GM12801 (cell line): Measurements from ENCODE around the gene ZDHHC7.

ENCODE experiments used
- TF ChIP-seq, protein P1 (sequence below): IDR thresholded peaks from one replicate; pipeline ENCODE4 v1.5.1; 2011; ENCODE audit warnings: control low read depth; ENCODE audit not compliant: insufficient read length; ENCODE audit errors: extremely low read depth

Gene ZDHHC7

DNA sequence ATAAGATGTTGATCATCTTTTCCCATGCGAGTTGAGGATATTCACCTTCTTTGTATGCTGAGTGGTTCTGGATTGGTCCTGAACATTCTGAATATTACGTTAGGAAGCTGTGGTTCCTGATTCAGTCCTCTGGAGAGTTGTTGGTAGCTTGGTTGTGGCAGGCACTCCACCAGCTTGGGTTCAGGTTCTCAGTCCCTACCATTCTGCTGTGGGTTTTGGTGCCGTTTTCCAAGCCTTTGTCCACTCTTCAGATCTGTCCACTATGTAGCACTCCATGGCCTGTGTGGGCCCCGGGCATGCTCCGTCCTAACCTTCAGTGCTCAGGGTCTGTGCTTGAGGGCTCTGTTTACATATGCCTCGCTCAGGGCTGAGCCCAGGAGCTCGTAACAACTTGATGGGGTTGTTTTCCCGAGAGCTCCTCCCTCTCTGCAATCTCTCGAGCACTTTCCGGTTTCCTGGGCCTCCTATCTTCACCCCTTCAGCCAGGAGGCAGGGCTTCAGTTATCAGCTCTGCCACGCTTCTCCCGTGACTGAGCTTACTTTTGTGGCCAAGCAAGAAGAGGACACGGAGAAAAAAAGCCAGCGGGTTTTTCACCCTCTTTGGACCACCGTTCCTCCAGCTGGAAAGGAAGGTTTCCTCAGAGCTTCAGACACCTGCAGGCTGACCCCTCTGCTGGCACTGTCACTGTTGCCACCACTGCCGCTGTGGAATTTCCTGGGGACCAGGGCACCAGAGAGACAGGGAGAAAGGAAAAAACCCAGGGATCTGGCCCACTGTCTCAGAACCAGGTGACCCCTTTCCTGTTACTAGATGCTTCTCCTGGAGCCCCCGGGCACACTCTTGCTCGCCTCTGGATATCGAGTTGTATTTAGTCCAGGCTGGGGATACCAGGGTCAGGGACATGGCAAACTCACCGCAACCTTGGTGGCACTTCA is 35.9 kb upstream of the ZDHHC7 start:
- TF ChIP-seq, protein P1, sequence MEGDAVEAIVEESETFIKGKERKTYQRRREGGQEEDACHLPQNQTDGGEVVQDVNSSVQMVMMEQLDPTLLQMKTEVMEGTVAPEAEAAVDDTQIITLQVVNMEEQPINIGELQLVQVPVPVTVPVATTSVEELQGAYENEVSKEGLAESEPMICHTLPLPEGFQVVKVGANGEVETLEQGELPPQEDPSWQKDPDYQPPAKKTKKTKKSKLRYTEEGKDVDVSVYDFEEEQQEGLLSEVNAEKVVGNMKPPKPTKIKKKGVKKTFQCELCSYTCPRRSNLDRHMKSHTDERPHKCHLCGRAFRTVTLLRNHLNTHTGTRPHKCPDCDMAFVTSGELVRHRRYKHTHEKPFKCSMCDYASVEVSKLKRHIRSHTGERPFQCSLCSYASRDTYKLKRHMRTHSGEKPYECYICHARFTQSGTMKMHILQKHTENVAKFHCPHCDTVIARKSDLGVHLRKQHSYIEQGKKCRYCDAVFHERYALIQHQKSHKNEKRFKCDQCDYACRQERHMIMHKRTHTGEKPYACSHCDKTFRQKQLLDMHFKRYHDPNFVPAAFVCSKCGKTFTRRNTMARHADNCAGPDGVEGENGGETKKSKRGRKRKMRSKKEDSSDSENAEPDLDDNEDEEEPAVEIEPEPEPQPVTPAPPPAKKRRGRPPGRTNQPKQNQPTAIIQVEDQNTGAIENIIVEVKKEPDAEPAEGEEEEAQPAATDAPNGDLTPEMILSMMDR, result no peak

DNA sequence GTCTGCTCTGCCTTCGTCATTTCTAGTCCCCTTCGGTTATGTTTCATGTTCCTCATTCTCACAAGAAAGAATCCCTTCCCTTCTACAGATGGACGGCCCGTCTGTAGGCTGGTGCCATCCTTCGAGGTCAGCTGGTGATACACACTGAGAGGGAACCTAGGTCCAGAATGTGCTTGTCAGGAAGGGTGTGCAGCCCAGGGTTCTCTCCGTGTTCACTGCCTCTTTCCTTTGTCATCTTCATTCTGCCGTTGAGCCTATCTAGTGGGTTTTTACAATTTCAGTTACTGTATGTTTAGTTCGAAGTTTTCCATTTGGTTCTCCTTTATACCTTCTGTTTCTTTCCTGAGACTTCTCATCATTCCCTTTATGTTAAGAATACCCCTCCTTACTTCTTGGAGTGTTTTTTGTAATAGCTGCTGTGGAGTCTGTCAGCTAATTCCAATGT is 35.2 kb upstream of the ZDHHC7 start:
- TF ChIP-seq, protein P1, result no peak

DNA sequence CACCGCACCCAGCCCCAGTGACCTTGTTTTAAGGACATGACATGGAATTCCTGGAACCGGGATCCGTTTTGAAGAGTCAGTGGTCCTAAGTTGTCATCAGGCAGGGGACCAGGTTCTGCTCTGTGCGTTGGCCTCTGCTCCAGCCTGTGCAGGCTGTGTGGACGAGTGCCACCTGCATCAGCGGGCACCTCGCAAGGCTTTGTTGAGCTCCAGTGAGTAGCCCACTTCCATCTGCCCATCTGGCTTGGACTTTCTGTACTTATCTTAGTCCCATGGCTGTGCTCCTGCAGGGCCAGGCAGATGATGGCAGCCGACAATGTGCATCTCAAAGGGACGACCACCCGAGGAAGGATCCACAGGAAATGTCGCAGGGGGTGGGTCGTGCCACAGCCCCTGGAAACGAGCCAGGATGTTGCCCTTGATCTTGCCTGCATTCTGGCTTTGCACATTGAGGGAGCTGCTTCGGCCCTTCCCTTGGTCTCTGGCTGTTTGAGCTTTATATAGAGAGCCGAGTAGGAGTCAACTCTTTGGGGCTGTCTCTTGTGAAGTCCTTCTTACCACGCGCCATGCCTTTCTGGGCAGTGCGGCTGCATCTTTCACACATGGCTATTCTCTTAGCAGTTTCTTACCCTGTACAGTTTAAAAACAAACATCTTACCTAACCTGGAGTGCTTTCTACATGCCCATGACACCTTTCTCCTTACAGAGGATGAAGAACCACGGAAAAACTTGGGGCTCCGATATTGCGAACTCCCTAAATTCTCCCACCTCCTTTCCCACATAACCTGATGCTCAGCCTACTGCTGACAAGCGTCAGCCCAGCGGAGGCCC is 34.5 kb upstream of the ZDHHC7 start:
- TF ChIP-seq, protein P1, result no peak

DNA sequence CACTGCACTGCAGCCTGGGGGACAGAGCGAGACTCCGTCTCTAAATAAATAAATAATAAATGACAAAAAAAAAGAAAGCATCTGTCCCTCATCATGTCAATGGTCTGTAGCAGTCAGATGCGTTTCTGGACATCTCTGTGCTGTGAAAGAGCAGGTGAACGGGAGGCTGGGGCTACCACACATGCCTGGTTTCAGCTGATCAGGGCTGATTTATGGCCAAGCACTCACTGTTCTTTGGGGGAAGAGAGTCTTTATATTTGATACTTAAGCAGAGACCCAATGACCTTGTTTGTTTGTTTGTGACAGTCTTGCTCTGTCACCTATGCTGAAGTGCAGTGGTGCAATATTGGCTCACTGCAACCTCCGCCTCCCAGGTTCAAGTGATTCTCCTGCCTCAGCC is 33.7 kb upstream of the ZDHHC7 start:
- TF ChIP-seq, protein P1, result no peak

DNA sequence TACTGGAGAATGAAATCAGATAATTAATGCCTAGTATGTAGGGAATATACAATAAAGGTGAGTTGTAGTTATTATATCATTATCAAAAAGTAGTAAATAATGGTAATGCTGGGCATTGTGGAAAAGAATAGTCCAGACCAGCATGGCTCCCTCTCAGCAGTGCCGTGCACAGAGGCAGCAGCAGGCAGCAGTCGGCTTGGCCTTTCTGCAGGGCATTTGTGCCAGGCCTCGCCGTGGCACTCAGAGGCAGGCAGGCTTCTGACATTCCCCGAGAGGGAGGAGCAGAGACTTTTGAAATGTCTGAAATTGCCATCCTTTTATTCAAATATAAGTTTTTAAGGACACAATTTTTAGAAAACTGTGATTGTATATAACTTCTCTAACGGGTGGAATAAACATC is 31.3 kb upstream of the ZDHHC7 start:
- TF ChIP-seq, protein P1, result no peak

DNA sequence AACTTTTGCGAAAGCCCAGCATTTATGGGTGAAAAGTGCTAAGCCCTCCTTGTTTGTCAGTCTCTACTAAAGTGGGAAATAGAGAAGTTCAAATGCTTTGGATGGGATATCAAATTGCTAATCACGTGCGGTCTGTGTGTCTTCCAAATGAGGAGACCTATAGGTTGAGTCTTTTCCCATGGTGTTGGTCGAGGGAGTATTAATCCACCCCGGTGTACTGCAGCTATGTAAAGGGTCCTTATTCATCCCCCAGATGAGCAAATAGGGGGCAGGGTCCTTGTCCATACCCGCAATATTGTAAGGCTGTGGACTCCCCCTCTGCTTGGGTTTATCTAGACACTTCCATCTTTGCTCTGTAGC is 30.8 kb upstream of the ZDHHC7 start:
- TF ChIP-seq, protein P1, result no peak

DNA sequence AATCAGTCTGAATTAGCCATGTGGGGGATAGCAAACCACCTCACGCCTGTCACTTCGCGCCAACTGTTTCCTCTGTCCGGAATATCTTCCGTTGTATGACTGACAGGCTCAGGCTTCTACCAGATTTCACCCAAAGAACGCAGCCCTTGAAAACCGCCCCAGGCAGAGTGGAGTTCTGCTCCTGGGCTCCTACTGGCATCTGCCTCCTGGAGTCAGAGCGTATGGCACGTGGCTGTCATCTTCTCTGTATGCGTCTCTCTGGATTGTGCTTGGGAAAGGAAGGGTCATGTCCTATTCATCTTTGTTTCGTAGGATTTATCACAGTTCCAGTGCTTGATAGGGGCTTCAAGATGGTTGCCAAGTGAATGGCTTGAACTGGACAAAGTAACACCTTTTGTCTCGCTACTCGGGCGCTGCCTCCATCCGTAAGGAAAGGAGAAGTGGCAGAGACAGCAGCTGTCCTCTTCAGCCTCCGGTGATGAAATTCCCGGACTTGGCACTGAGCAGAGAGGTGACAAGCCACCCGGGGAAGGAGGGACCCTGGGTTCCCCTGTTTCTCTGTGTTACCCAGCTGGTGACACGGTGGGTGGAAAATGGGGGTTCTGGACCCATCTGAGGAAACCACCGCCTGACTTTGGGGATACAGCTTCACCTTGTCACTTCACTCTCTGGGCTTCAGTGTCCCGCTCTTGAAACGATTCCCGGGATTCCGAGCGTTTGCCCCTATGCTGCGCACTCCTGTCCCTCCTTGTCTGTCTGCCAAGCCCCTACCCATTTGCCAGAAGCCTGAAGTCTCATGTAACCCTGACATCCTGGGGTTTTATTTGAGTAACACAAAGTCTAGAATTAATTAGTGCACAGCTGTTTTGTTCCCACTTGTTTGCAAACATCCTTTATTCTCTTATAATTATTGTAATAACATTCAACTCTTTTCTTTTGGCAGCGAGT is 30.2 kb upstream of the ZDHHC7 start:
- TF ChIP-seq, protein P1, result no peak
